GM23338 (cell line): Measurements from ENCODE around the gene PRPF19. TPM values are rescaled to one million over a fixed set of nuclear protein-coding genes. Genes with fewer than 3 reads are reported as not detected.

Source experiments
- ATAC-seq: fragments of 200-7000 bp; cut with Tn5 transposase; 3 replicates; pipeline ENCODE4 v1.9.1; 2020
- DNase-seq: peaks from one replicate; pipeline ENCODE4 v3.0.0-alpha.2; 2015; ENCODE audit warnings: low spot score
- H2AFZ ChIP-seq: fragments of 200-600 bp; sonication (generic); 2 replicates; pipeline ENCODE4 v1.8.0; 2016; ENCODE audit warnings: antibody characterized with exemption, mild to moderate bottlenecking, moderate library complexity
- H3F3A ChIP-seq: fragments of 200-600 bp; sonication (generic); replicated peaks from 2 replicates; pipeline ENCODE4 v1.8.0; 2017; ENCODE audit warnings: antibody characterized with exemption, mixed run types, low read depth
- H3K27ac ChIP-seq: fragments of 200-600 bp; sonication (generic); 2 replicates; pipeline ENCODE4 v1.6.1; 2016; ENCODE audit warnings: low read depth
- H3K27me3 ChIP-seq: fragments of 200-600 bp; sonication (generic); 2 replicates; pipeline ENCODE4 v1.8.0; 2016; ENCODE audit warnings: mild to moderate bottlenecking, mixed run types, moderate library complexity; ENCODE audit not compliant: insufficient read depth
- H3K36me3 ChIP-seq: fragments of 200-600 bp; sonication (generic); 2 replicates; pipeline ENCODE4 v1.8.0; 2016; ENCODE audit warnings: mild to moderate bottlenecking; ENCODE audit not compliant: insufficient read depth
- H3K4me1 ChIP-seq: fragments of 200-600 bp; sonication (generic); 2 replicates; pipeline ENCODE4 v1.8.0; 2016; ENCODE audit warnings: mild to moderate bottlenecking, moderate library complexity; ENCODE audit not compliant: insufficient read depth
- H3K4me2 ChIP-seq: fragments of 200-600 bp; sonication (generic); 2 replicates; pipeline ENCODE4 v1.7.1; 2017; ENCODE audit warnings: mixed run types
- H3K4me3 ChIP-seq: fragments of 200-600 bp; sonication (generic); 2 replicates; pipeline ENCODE4 v1.6.1; 2016; ENCODE audit warnings: mixed run types
- H3K79me2 ChIP-seq: fragments of 200-600 bp; sonication (generic); replicated peaks from 2 replicates; pipeline ENCODE4 v1.8.0; 2017; ENCODE audit warnings: mild to moderate bottlenecking; ENCODE audit not compliant: insufficient read depth
- H3K9me2 ChIP-seq: fragments of 200-600 bp; sonication (generic); 2 replicates; pipeline ENCODE4 v1.8.0; 2017; ENCODE audit not compliant: insufficient read depth
- H4K20me1 ChIP-seq: fragments of 200-600 bp; sonication (generic); replicated peaks from 2 replicates; pipeline ENCODE4 v1.8.0; 2017; ENCODE audit warnings: mild to moderate bottlenecking; ENCODE audit not compliant: insufficient read depth
- H3K27ac Mint-ChIP-seq: 2 replicates; pipeline ENCODE4 v1.8.0; 2020; ENCODE audit warnings: inconsistent platforms, mild to moderate bottlenecking, moderate library complexity, mixed read lengths
- H3K27me3 Mint-ChIP-seq: 3 replicates; pipeline ENCODE4 v1.8.0; 2022; ENCODE audit warnings: low read depth, mild to moderate bottlenecking, moderate library complexity, mixed read lengths, inconsistent platforms; ENCODE audit not compliant: insufficient read depth, poor library complexity
- H3K36me3 Mint-ChIP-seq: 3 replicates; pipeline ENCODE4 v1.8.0; 2021; ENCODE audit warnings: low read depth, mild to moderate bottlenecking, inconsistent platforms, moderate library complexity, mixed read lengths
- H3K4me1 Mint-ChIP-seq: 3 replicates; pipeline ENCODE4 v1.8.0; 2020; ENCODE audit warnings: mild to moderate bottlenecking, inconsistent platforms, mixed read lengths
- H3K4me3 Mint-ChIP-seq: 3 replicates; pipeline ENCODE4 v1.8.0; 2021; ENCODE audit warnings: moderate library complexity, mild to moderate bottlenecking, inconsistent platforms, mixed read lengths
- H3K9me3 Mint-ChIP-seq: 3 replicates; pipeline ENCODE4 v1.8.0; 2020; ENCODE audit warnings: moderate library complexity, mild to moderate bottlenecking, inconsistent platforms, mixed read lengths
- CREB1 ChIP-seq: fragments of 250-450 bp; sonication (Bioruptor Pico); IDR thresholded peaks from 2 replicates; pipeline ENCODE4 v1.5.0; 2020; ENCODE audit warnings: low read depth, mild to moderate bottlenecking, moderate library complexity
- CTCF ChIP-seq, 2 experiments: fragments of 200-600 bp in 1 of 2; sonication (generic) in 1 of 2; conservative IDR thresholded peaks; 2 replicates each; pipeline versions ENCODE4 v1.5.1 to v1.6.1; 2016 to 2017; ENCODE audit warnings: antibody characterized with exemption in 2 of 2, low read depth in 2 of 2, mild to moderate bottlenecking in 2 of 2, moderate library complexity in 1 of 2
- ETS1 ChIP-seq: IDR thresholded peaks from 2 replicates; pipeline ENCODE4 v1.6.1; 2016; ENCODE audit warnings: antibody characterized with exemption
- EZH2phosphoT487 ChIP-seq: fragments of 200-600 bp; sonication (generic); IDR thresholded peaks from one replicate; pipeline ENCODE4 v1.8.1; 2018; ENCODE audit warnings: antibody characterized with exemption; ENCODE audit not compliant: unreplicated experiment
- JUNB ChIP-seq: IDR thresholded peaks from one replicate; pipeline ENCODE4 v1.6.1; 2016; ENCODE audit warnings: antibody characterized with exemption; ENCODE audit not compliant: unreplicated experiment
- NANOG ChIP-seq: IDR thresholded peaks from 2 replicates; pipeline ENCODE4 v1.6.1; 2016; ENCODE audit warnings: antibody characterized with exemption, borderline replicate concordance
- ZNF331 ChIP-seq: fragments of 250-450 bp; sonication (Bioruptor Pico); IDR thresholded peaks from 2 replicates; pipeline ENCODE4 v1.5.0; 2020; ENCODE audit warnings: low read depth, mild to moderate bottlenecking, moderate library complexity
- ZNF462 ChIP-seq: fragments of 250-450 bp; sonication (Bioruptor Pico); IDR thresholded peaks from 2 replicates; pipeline ENCODE4 v1.5.0; 2020; ENCODE audit warnings: mild to moderate bottlenecking, moderate library complexity
- polyA plus RNA-seq: library from polyadenylated mRNA; unstranded; fragments of >200 nt; fragmentation: Nextera tagmentation; extraction: Ambion mirVana; gene quantifications from 2 replicates; pipeline ENCODE4 v1.2.1, GENCODE V29; 2016
- total RNA-seq: library from RNA; depleted of rRNA; stranded (reverse); fragments of >200 nt; shearing (Covaris generic); gene quantifications from 2 replicates; pipeline ENCODE4 v1.2.3, GENCODE V29; 2014

Gene PRPF19
- total and polyA plus RNA-seq, 2 experiments from 2014 or later: 153 to 161 TPM

GRCh38 chr11:60876168-60876485, 30.3 kb downstream of the PRPF19 start:
- no peak for TF ChIP-seq EZH2phosphoT487
- TF ChIP-seq CREB1: no peak
- no peaks in the 10 kb centered on the region for H3K9me3 Mint-ChIP-seq
- H3K27ac Mint-ChIP-seq: no peak overlapping the region
- no peaks in the 10 kb centered on the region; the same call in 1 of the 2 replicates for H4K20me1 ChIP-seq
- H3K27ac ChIP-seq: no peak overlapping the region
- no peak overlapping the region for H3K4me2 ChIP-seq
- no peak overlapping the region for H3K4me3 Mint-ChIP-seq
- H3K4me3 ChIP-seq: no peak overlapping the region
- H3K9me2 ChIP-seq: no peaks in the 10 kb centered on the region
- no peaks in the 10 kb centered on the region for H3K36me3 ChIP-seq
- H3K4me1 Mint-ChIP-seq: peaks cover 6% of the 10 kb centered on the region; the same call in 2 of the 3 replicates
- H3K27me3 Mint-ChIP-seq: no peaks in the 10 kb centered on the region
- H3K4me1 ChIP-seq: no peaks in the 10 kb centered on the region
- ATAC-seq: no peak
- no peak overlapping the region for H2AFZ ChIP-seq
- no peaks in the 10 kb centered on the region; the same call in 2 of the 3 replicates for H3K36me3 Mint-ChIP-seq
- H3F3A ChIP-seq: no peaks in the 10 kb centered on the region
- H3K79me2 ChIP-seq: no peaks in the 10 kb centered on the region
- no peak for DNase-seq
- no peaks in the 10 kb centered on the region for H3K27me3 ChIP-seq

- no peaks in the 10 kb centered on the region; the same call in 1 of the 2 replicates for H4K20me1 ChIP-seq
- ATAC-seq (no peak), DNase-seq (no peak)
- Mint-ChIP-seq H3K27ac (no peak overlapping the region), H3K27me3 (no peaks in the 10 kb centered on the region), H3K9me3 (no peaks in the 10 kb centered on the region), H3K36me3 (no peaks in the 10 kb centered on the region; the same call in 2 of the 3 replicates), H3K4me1 (peaks cover 6% of the 10 kb centered on the region; the same call in 2 of the 3 replicates), H3K4me3 (no peak overlapping the region)
- H3K79me2 ChIP-seq: no peaks in the 10 kb centered on the region
- no peak overlapping the region for H2AFZ ChIP-seq
- H3F3A ChIP-seq: no peaks in the 10 kb centered on the region
- no peaks in the 10 kb centered on the region for H3K36me3 ChIP-seq
- H3K27me3 ChIP-seq: no peaks in the 10 kb centered on the region
- H3K4me2 ChIP-seq: no peak overlapping the region
- H3K4me3 ChIP-seq: no peak overlapping the region
- no peak overlapping the region for H3K27ac ChIP-seq
- no peaks in the 10 kb centered on the region for H3K9me2 ChIP-seq
- H3K4me1 ChIP-seq: no peaks in the 10 kb centered on the region
- TF ChIP-seq NANOG (no peak), JUNB (no peak), EZH2phosphoT487 (no peak), CTCF (conservative IDR thresholded peaks at IDR 0.05; ENCODE audit: low read depth in 2 of 2) (no peak), ZNF462 (CRISPR knock-in tag) (no peak), ETS1 (no peak), CREB1 (no peak), ZNF331 (CRISPR knock-in tag) (no peak)
These were observed 30.8 kb downstream of the PRPF19 start for GRCh38 chr11:60875366-60876167.
